Testis (tissue), 3 donors: Measurements from ENCODE around the gene QPRT. TPM values are rescaled to one million over a fixed set of nuclear protein-coding genes. Genes with fewer than 3 reads are reported as not detected.
"Not testable (repeated sequence)": the region's sequence is repeated elsewhere in the genome, so short reads cannot be mapped to it uniquely, and the experiment has no call there.

Source experiments
- DNase-seq: peaks from one replicate; pipeline ENCODE4 v3.0.0-alpha.2; 2019
- H3K27ac ChIP-seq, 2 donors: fragments of 200-600 bp; sonication (generic); one replicate each; pipeline ENCODE4 v1.5.1; 2019
- H3K27me3 ChIP-seq: fragments of 200-600 bp; sonication (generic); one replicate; pipeline ENCODE4 v1.5.1; 2019
- H3K36me3 ChIP-seq: fragments of 200-600 bp; sonication (generic); one replicate; pipeline ENCODE4 v1.5.1; 2017; ENCODE audit warnings: low read depth; ENCODE audit errors: missing control alignments
- H3K4me1 ChIP-seq: fragments of 200-600 bp; sonication (generic); one replicate; pipeline ENCODE4 v1.5.1; 2019
- H3K4me3 ChIP-seq, 2 donors: fragments of 200-600 bp; sonication (generic); one replicate each; pipeline ENCODE4 v1.5.1; 2017 to 2019
- H3K9me3 ChIP-seq: fragments of 200-600 bp; sonication (generic); one replicate; pipeline ENCODE4 v1.5.1; 2017
- CTCF ChIP-seq, 3 experiments: fragments of 450-650 bp in 2 of 3; fragments of 200-600 bp in 1 of 3; sonication (generic) in 1 of 3; IDR thresholded peaks; one replicate each; pipeline ENCODE4 v1.5.1; 2016 to 2019; ENCODE audit warnings: antibody characterized with exemption in 3 of 3, mild to moderate bottlenecking in 2 of 3, moderate library complexity in 1 of 3
- POLR2A ChIP-seq: fragments of 450-650 bp; IDR thresholded peaks from one replicate; pipeline ENCODE4 v1.6.1; 2017; ENCODE audit warnings: antibody characterized with exemption, mild to moderate bottlenecking, moderate library complexity
- WGBS, 2 donors: methylation state at CpG; one replicate each; pipeline ENCODE4 v1.1.5; 2018; 5-methylcytosine and 5-hydroxymethylcytosine counted together
- intact Hi-C: fragments of 100-400 bp; cut with DNase I; formaldehyde crosslinking; loops from one replicate; pipeline ENCODE4 v1.15.1; 2023; ENCODE audit warnings: low total_unique reads
- polyA plus RNA-seq: library from polyadenylated mRNA; stranded (reverse); fragments of 350-450 nt; fragmentation: Illumina TruSeq; extraction: RNeasy Lipid Tissue Mini Kit (QIAGEN cat#74804); gene quantifications from one replicate; pipeline ENCODE4 v1.2.3, GENCODE V29; 2014; ENCODE audit warnings: low read depth, low replicate concordance; ENCODE audit not compliant: insufficient read depth
- total RNA-seq, 2 donors: library from RNA; depleted of rRNA; stranded (reverse); fragments of >200 nt; gene quantifications; one replicate each; pipeline ENCODE4 v1.2.3, GENCODE V29; 2016

The QPRT gene
- total and polyA plus RNA-seq, 3 donors from 2014 or later: 4.3 to 13.6 (median 7.6) TPM

GRCh38 chr16:29663016-29663806, 15.8 kb upstream of the QPRT start, which contains the start of gene SPN:
SPN (plus strand) TSS chr16:29663247; CDS start chr16:29663729, 482 bp downstream.
- DNase-seq: no peak
- Histone ChIP-seq H3K36me3 (no peaks in the 10 kb centered on the region), H3K9me3 (no peaks in the 10 kb centered on the region), H3K4me3 (no peak within 1 kb of the TSS), H3K4me1 (no peaks in the 10 kb centered on the region), H3K27me3 (no peaks in the 10 kb centered on the region), H3K27ac (no peak within 1 kb of the TSS)
- TF ChIP-seq CTCF (IDR thresholded peaks at IDR 0.05) (no peak), POLR2A (no peak)
- 61 to 69% methylated on average over 16 to 18 of the region's 18 CpGs for WGBS, 2 donors
- intact Hi-C loops: no loop called here

DNA sequence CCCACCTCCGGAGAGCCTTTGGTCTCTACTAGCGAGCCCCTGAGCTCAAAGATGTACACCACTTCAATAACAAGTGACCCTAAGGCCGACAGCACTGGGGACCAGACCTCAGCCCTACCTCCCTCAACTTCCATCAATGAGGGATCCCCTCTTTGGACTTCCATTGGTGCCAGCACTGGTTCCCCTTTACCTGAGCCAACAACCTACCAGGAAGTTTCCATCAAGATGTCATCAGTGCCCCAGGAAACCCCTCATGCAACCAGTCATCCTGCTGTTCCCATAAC, 15.2 kb upstream of the QPRT start:
- Histone ChIP-seq H3K27me3 (no peaks in the 10 kb centered on the region), H3K9me3 (no peaks in the 10 kb centered on the region), H3K4me1 (no peaks in the 10 kb centered on the region), H3K27ac (no peak overlapping the region), H3K36me3 (no peaks in the 10 kb centered on the region), H3K4me3 (no peak overlapping the region)
- TF ChIP-seq CTCF (IDR thresholded peaks at IDR 0.05) (no peak), POLR2A (no peak)
- WGBS, 2 donors: 76 to 88% methylated on average over 3 of the region's 3 CpGs
- intact Hi-C loops: no loop called here
- no peak for DNase-seq

DNA sequence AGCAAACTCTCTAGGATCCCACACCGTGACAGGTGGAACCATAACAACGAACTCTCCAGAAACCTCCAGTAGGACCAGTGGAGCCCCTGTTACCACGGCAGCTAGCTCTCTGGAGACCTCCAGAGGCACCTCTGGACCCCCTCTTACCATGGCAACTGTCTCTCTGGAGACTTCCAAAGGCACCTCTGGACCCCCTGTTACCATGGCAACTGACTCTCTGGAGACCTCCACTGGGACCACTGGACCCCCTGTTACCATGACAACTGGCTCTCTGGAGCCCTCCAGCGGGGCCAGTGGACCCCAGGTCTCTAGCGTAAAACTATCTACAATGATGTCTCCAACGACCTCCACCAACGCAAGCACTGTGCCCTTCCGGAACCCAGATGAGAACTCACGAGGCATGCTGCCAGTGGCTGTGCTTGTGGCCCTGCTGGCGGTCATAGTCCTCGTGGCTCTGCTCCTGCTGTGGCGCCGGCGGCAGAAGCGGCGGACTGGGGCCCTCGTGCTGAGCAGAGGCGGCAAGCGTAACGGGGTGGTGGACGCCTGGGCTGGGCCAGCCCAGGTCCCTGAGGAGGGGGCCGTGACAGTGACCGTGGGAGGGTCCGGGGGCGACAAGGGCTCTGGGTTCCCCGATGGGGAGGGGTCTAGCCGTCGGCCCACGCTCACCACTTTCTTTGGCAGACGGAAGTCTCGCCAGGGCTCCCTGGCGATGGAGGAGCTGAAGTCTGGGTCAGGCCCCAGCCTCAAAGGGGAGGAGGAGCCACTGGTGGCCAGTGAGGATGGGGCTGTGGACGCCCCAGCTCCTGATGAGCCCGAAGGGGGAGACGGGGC, 14.7 kb upstream of the QPRT start:
- no peak for DNase-seq
- Histone ChIP-seq H3K36me3 (no peaks in the 10 kb centered on the region), H3K27ac (no peak overlapping the region), H3K4me1 (no peaks in the 10 kb centered on the region), H3K4me3 (no peak overlapping the region), H3K27me3 (no peaks in the 10 kb centered on the region), H3K9me3 (no peaks in the 10 kb centered on the region)
- TF ChIP-seq CTCF (IDR thresholded peaks at IDR 0.05) (no peak), POLR2A (no peak)
- intact Hi-C loops: no loop called here
- WGBS, 2 donors: 85 to 87% methylated on average over 32 to 35 of the region's 35 CpGs

GRCh38 chr16:29665294-29666077, 13.5 kb upstream of the QPRT start:
- Histone ChIP-seq H3K27ac (no peak overlapping the region), H3K4me3 (no peak overlapping the region), H3K36me3 (no peaks in the 10 kb centered on the region), H3K9me3 (no peaks in the 10 kb centered on the region), H3K27me3 (no peaks in the 10 kb centered on the region), H3K4me1 (no peaks in the 10 kb centered on the region)
- intact Hi-C loops: no loop called here
- no peak for DNase-seq
- 80 to 86% methylated on average over 15 of the region's 15 CpGs for WGBS, 2 donors
- TF ChIP-seq CTCF (IDR thresholded peaks at IDR 0.05) (no peak), POLR2A (no peak)

GRCh38 chr16:29667322-29667610, 11.7 kb upstream of the QPRT start:
- H3K27ac ChIP-seq, H3K4me1 ChIP-seq, DNase-seq, intact Hi-C loops, H3K9me3 ChIP-seq, H3K4me3 ChIP-seq, H3K36me3 ChIP-seq, H3K27me3 ChIP-seq: not testable (repeated sequence)
- WGBS, 2 donors: 91 to 93% methylated on average over 6 of the region's 6 CpGs
